ENCODE data around the gene RTCB.

The RTCB gene

DNA sequence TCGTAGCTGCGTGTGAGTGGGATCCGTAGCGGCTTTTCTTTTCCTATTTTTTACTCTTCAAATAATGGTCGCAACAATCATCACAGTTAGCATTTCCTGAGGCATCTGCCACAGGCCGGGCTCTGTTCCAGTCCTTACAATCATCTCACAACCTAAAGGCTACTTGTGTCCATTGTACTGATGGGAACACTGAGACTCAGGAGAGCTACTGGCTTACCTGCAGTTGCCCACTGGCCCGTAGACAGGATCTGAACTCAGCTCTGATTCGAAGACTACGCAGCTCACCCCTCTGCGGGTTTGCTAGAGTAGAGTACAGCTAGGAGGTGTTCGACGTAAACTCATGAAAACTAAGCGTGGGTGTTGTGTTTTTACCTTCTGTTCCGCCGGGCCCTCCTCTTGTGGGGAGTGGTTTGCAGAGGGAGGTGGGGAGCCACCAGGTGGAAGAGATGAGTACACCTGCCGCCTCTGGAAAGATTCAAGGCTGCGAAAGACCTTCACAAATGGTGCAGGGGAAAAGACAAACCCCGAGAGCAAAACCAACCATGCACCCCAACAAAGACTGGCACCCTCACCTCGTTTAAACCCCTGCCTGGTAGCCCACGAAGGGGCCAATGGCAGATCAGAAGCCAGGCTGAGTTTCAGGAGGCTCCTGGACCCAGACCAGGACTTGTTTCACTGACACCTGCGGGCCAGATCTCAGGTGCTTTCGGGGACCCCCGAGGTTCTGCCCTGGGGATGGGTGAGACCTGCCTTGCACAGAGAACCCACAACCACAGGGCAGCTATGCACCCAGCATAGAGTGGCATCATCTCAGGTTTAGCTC, 72.6 kb downstream of the RTCB start:
- DNase-seq (ENCODE audit: low read depth in 2 of 2): no peak

DNA sequence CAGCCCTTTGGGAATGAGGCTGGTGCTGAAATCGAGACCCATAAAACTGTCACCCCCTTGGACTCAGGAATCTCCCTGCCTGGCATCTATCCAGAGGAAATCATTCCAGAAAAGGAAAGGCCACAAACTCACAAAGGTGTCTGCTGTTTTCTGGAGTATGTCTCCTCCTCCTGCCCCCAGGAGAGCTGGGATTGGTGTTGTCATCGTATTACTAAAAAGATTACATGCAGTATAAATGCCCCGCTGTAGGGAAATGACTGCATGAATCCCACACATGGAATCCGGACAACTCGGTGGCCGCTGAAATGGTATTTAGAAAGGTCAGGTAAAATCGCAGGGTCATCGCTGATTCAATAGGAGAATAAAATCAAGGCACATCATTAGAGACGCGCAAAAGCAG, 73.3 kb downstream of the RTCB start:
- no peak for DNase-seq (ENCODE audit: low read depth in 2 of 2)
